ENCODE measurements around the gene KL. TPM values are rescaled to one million over a fixed set of nuclear protein-coding genes. Genes with fewer than 3 reads are reported as not detected.

Gene KL
- total RNA-seq, 1 experiment from 2014 or later, result 0.28 TPM

- in situ Hi-C loops (cut with HindIII; ENCODE audit: low pct_unique_long_range_greater_than_20kb, low sequenced_read_pairs), result no loop called here
- TF ChIP-seq TCF7L2 (IDR thresholded peaks at IDR 0.05; ENCODE audit: low read depth, low read length), result no peak
- no peak for TF ChIP-seq CTCF (IDR thresholded peaks at IDR 0.05)
- TF ChIP-seq REST (IDR thresholded peaks at IDR 0.05; ENCODE audit: insufficient read depth in 1 of 2, low read depth in 2 of 2, low read length in 1 of 2), result no peak
- TF ChIP-seq SIN3A (IDR thresholded peaks at IDR 0.05; ENCODE audit: borderline replicate concordance, insufficient read depth, low read depth, low read length), result no peak
- no peak for TF ChIP-seq POLR2AphosphoS5 (IDR thresholded peaks at IDR 0.05; ENCODE audit: low read depth, low read length)
- BruUV-seq (replicated peaks), result no TSS peak
- no peak for ATAC-seq
- Histone ChIP-seq H3K4me3 (ENCODE audit: low read depth in 2 of 2, low read length in 2 of 2) (no peak overlapping the region), H3K27ac (ENCODE audit: low read length) (no peak overlapping the region), H3K9me3 (ENCODE audit: control insufficient read depth, insufficient read depth, low read depth, low read length) (no peaks in the 10 kb centered on the region), H3K27me3 (ENCODE audit: control insufficient read depth, insufficient read depth, low read length) (no peaks in the 10 kb centered on the region), H3K36me3 (ENCODE audit: control insufficient read depth, insufficient read depth, low read length) (no peaks in the 10 kb centered on the region), H3K4me1 (ENCODE audit: control insufficient read depth, insufficient read depth, low read length) (no peaks in the 10 kb centered on the region)
- POLR2A ChIA-PET, result no interaction called here
- CTCF ChIA-PET, result no interaction called here
- no peak for DNase-seq (ENCODE audit: low read depth, low spot score)
- intact Hi-C loops (cut with micrococcal nuclease; ENCODE audit: unreplicated experiment), result no loop called here
Observed at GRCh38 chr13:33106656-33107360, 90.6 kb downstream of the KL start.

- POLR2A ChIA-PET, result no interaction called here
Observed at GRCh38 chr13:33107361-33107760, 91.1 kb downstream of the KL start.

More at GRCh38 chr13:33107361-33107760, 91.1 kb downstream of the KL start:
- H3K4me1 ChIP-seq (ENCODE audit: control insufficient read depth, insufficient read depth, low read length), result no peaks in the 10 kb centered on the region
- no peaks in the 10 kb centered on the region for H3K9me3 ChIP-seq (ENCODE audit: control insufficient read depth, insufficient read depth, low read depth, low read length)
- ATAC-seq (no peak), DNase-seq (ENCODE audit: low read depth, low spot score) (no peak)
- no peak overlapping the region for H3K4me3 ChIP-seq (ENCODE audit: low read depth in 2 of 2, low read length in 2 of 2)
- no peaks in the 10 kb centered on the region for H3K27me3 ChIP-seq (ENCODE audit: control insufficient read depth, insufficient read depth, low read length)
- CTCF ChIA-PET, result no interaction called here
- H3K27ac ChIP-seq (ENCODE audit: low read length), result no peak overlapping the region
- H3K36me3 ChIP-seq (ENCODE audit: control insufficient read depth, insufficient read depth, low read length), result no peaks in the 10 kb centered on the region
- TF ChIP-seq REST (IDR thresholded peaks at IDR 0.05; ENCODE audit: insufficient read depth in 1 of 2, low read depth in 2 of 2, low read length in 1 of 2), result no peak
- no peak for TF ChIP-seq POLR2AphosphoS5 (IDR thresholded peaks at IDR 0.05; ENCODE audit: low read depth, low read length)
- no peak for TF ChIP-seq TCF7L2 (IDR thresholded peaks at IDR 0.05; ENCODE audit: low read depth, low read length)
- TF ChIP-seq CTCF (IDR thresholded peaks at IDR 0.05), result no peak
- no peak for TF ChIP-seq SIN3A (IDR thresholded peaks at IDR 0.05; ENCODE audit: borderline replicate concordance, insufficient read depth, low read depth, low read length)
- intact Hi-C loops (cut with micrococcal nuclease; ENCODE audit: unreplicated experiment), result no loop called here
- in situ Hi-C loops (cut with HindIII; ENCODE audit: low pct_unique_long_range_greater_than_20kb, low sequenced_read_pairs), result no loop called here
- no TSS peak for BruUV-seq (replicated peaks)

All from Panc1 (cell line).